Testis (tissue), 2 donors: Measurements from ENCODE around the gene LRP2.

Experiments used
- CTCF ChIP-seq, 3 experiments: fragments of 450-650 bp in 2 of 3; fragments of 200-600 bp in 1 of 3; sonication (generic) in 1 of 3; IDR thresholded peaks; one replicate each; pipeline ENCODE4 v1.5.1; 2016 to 2019; ENCODE audit warnings: antibody characterized with exemption in 3 of 3, mild to moderate bottlenecking in 2 of 3, moderate library complexity in 1 of 3
- POLR2A ChIP-seq: fragments of 450-650 bp; IDR thresholded peaks from one replicate; pipeline ENCODE4 v1.6.1; 2017; ENCODE audit warnings: antibody characterized with exemption, mild to moderate bottlenecking, moderate library complexity

GRCh38 chr2:169395821-169396374 lies 33.6 kb upstream of the LRP2 start:
- TF ChIP-seq CTCF (IDR thresholded peaks at IDR 0.05) (no peak), POLR2A (no peak)
